NCI-H1694 treated with DMSO at 0.1 percent for 48 hours (cell line): ENCODE data around the gene TJAP1.
"Not testable (repeated sequence)": the region's sequence is repeated elsewhere in the genome, so short reads cannot be mapped to it uniquely, and the experiment has no call there.

Source experiments
- DNase-seq: peaks from one replicate; lab custom pipeline; 2025; lab: John Stamatoyannopoulos, UW

The TJAP1 gene

GRCh38 chr6:43488667-43489276, 11.4 kb downstream of the TJAP1 start:
- DNase-seq: no peak

- DNase-seq: peak; percentile 64
These were observed 12.1 kb downstream of the TJAP1 start for GRCh38 chr6:43489277-43490072.

GRCh38 chr6:43490523-43490939, 13.2 kb downstream of the TJAP1 start:
- no peak for DNase-seq

GRCh38 chr6:43491750-43492661, 14.6 kb downstream of the TJAP1 start:
- peak; percentile 24 for DNase-seq

- DNase-seq: no peak
These were observed 15.3 kb downstream of the TJAP1 start for GRCh38 chr6:43492673-43493072.

GRCh38 chr6:43493230-43493629, 15.9 kb downstream of the TJAP1 start:
- DNase-seq: no peak

- no peak for DNase-seq
These were observed 16.5 kb downstream of the TJAP1 start for GRCh38 chr6:43493833-43494232.

GRCh38 chr6:43494321-43494720, 17.0 kb downstream of the TJAP1 start:
- DNase-seq: no peak

GRCh38 chr6:43494766-43495165, 17.4 kb downstream of the TJAP1 start:
- DNase-seq: no peak

GRCh38 chr6:43495409-43495941, 18.1 kb downstream of the TJAP1 start:
- no peak for DNase-seq

- DNase-seq: peak; percentile 22
These were observed 19.2 kb downstream of the TJAP1 start for GRCh38 chr6:43496370-43497128.

GRCh38 chr6:43497129-43497396, 19.7 kb downstream of the TJAP1 start:
- no peak for DNase-seq

GRCh38 chr6:43497689-43498088, 20.3 kb downstream of the TJAP1 start:
- no peak for DNase-seq

GRCh38 chr6:43498291-43498690, 20.9 kb downstream of the TJAP1 start:
- DNase-seq: not testable (repeated sequence)

- no peak for DNase-seq
These were observed 21.9 kb downstream of the TJAP1 start for GRCh38 chr6:43499028-43499815.

- DNase-seq: no peak
These were observed 23.6 kb downstream of the TJAP1 start for GRCh38 chr6:43500921-43501320.

- no peak for DNase-seq
These were observed 25.3 kb downstream of the TJAP1 start for GRCh38 chr6:43502666-43503065.

- DNase-seq: no peak
These were observed 26.1 kb downstream of the TJAP1 start for GRCh38 chr6:43503443-43503842.

- DNase-seq: no peak
These were observed 27.6 kb downstream of the TJAP1 start for GRCh38 chr6:43504756-43505593.

GRCh38 chr6:43505718-43506117, 28.3 kb downstream of the TJAP1 start:
- DNase-seq: no peak
